A549 treated with ZK216348 at 1 μM for 4 hours (cell line): ENCODE measurements around the gene GJA10. TPM values are rescaled to one million over a fixed set of nuclear protein-coding genes. Genes with fewer than 3 reads are reported as not detected.

Experiments
- total RNA-seq: library from RNA; stranded (reverse); fragments of 200-300 nt; extraction: Qiagen RNA extraction; gene quantifications from 5 replicates; pipeline ENCODE4 v1.2.3, GENCODE V29; 2022; ENCODE audit warnings: low read depth

The GJA10 gene
- total RNA-seq, result not detected in 5 replicates

GRCh38 chr6:89894169-89894568 is at the start of gene GJA10:
TSS of gene GJA10 (plus strand) at chr6:89894469. CDS start at chr6:89894469, 0 bp downstream.

Other genes with a start within 250 kb of the GJA10 start
- gene MDN1, start 74.7 kb upstream of the GJA10 start, total RNA-seq, result 9.7 to 14.2 TPM (median 12.2 TPM) in 5 replicates
- gene CASP8AP2, start 64.6 kb upstream of the GJA10 start, total RNA-seq, result 3.7 to 8.0 TPM (median 6.6 TPM) in 5 replicates